Measurements from ENCODE around the gene ACKR3.

The ACKR3 gene

DNA sequence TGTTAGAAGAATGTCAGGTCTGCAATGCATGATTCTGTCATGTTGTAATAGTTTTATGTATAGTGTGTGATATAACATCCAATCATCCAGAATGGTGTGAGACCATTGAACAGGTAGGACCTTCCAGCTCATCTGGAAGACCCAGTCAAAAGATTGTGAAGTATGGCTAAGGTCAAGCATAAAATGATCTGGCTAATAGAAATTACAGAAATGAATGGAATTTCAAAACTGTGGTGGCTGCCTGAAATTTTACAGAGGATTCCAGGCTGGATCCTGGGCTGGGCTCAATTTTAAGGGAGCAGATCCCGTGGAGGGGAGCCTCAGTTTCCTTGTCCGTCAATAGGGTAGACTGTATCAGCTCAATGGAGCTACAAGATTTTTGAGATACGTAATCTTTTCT is 39.1 kb downstream of the ACKR3 start:
- no peak for DNase-seq (ENCODE audit: low spot score)

DNA sequence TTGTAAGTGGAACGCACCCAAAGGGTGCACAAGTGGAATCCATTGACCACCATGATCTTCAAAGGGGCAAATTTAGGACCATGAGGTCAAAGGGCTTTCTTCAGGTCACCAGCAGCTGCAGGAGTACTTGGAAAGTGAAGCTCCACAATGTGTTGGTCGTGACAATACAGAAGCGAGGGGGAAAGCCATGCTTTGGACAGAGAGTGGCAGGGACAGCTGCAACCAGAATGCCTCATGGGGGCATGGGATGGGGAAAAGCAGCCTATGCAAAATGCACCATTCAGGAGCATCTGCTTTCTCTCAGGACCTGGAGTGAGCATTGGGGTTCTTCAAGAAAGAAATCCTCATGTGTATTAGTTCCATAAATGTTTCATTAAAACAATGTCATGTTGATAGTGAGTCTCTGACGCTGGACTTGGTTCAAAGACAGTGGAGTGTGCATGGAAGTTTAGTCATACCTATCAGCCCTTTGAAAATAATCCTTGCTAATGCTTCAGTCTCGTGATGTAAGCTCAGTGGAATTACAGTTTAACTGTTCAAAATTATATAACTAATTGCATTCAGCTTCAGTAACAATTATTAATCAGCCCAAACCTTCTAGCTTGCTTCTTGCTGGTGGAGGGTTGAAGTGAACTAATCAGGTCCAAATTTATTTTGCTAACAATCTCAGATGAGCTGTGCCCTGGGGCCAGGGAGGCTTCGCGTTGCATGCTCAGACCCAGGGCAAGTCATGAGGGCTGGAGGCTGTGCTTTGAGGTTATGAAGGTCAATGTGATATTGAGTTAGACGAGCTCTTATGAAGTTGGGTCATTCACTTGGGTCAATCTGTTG is 41.6 kb downstream of the ACKR3 start:
- DNase-seq (ENCODE audit: low spot score): no peak

DNA sequence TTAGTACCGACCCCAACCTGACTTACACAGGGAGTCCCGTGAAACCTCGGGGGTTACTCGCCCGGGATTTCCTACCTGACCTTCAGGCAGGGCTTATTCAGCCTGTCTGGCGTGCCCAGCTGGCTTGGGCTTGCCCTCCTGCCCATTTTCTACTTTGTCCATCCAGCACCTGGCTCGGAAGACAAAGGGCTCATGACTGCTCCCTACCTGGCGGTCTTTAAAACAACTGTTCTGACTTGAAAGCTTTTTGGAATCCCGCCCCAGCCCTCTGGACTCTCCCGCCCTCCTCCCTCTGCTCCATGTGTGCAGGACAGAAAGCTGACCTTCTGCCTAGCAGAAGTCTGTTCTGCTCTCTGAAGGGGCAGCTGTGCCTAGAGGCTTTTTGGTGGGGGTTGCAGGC is 43.1 kb downstream of the ACKR3 start:
- DNase-seq (ENCODE audit: low spot score): no peak

DNA sequence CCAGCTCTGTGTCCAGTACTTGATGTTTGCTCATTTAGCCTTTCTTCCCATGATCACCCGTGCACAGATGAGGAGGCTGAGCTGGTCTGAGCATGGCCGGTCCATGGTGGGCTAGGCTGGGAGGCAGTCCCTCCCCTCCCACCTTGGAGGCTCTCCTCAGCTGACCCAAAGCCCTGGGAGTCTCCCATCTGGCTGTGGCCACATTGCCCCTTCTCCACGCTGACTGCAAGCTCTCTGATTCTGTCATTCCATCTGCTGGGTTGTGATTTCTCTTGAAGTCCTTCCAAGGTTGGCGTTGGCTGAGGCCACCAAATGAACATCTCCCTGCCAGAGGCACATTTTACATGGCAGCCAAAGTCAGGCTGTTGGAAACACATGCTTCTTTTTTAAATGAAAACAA is 44.0 kb downstream of the ACKR3 start:
- no peak for DNase-seq (ENCODE audit: low spot score)

- DNase-seq (ENCODE audit: low spot score): no peak
Observed at GRCh38 chr2:236614551-236614950, 44.9 kb downstream of the ACKR3 start.

- no peak for DNase-seq (ENCODE audit: low spot score)
Observed at GRCh38 chr2:236616031-236616430, 46.4 kb downstream of the ACKR3 start.

GRCh38 chr2:236616624-236617023 is 47.0 kb downstream of the ACKR3 start:
- no peak for DNase-seq (ENCODE audit: low spot score)

- no peak for DNase-seq (ENCODE audit: low spot score)
Observed at GRCh38 chr2:236617221-236617737, 47.7 kb downstream of the ACKR3 start.

DNA sequence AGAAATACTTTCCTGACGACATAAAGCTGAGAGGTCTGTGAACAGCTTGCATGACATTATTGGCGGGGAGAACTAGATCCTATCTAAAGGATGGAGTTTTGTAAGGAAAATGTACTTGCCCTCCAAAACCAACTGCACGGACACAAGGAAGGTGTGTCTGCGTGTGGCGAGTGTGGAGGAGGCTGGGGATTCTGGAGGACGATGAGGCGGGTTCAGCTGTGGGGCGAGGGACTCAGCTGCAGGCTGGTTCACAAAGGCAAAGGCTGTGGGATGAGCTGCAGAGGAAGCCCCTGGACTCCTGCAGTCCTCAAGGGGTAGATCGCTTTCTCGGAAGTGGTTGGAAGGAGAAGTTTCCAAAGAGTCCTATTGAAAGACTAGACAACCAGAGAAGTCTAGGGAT is 48.2 kb downstream of the ACKR3 start:
- no peak for DNase-seq (ENCODE audit: low spot score)

DNA sequence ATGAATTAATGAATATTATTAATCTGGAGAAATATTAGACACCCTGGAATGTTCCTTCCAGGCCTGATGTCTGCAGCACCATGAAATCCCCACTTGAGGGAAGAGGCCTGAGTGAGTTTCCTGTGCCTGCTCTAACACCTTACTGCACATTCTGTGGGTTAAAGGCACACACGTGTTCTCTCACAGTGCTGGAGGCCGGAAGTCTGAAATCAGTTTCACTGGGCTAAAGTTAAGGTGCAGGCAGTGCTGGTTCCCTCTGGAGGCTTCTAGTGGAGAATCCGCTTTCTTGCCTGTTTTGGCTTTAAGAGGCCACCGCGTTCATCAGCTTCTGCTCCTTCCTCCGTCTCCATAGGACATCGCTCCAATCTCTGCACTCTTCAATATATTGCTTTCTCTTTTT is 48.7 kb downstream of the ACKR3 start:
- DNase-seq (ENCODE audit: low spot score): no peak

DNA sequence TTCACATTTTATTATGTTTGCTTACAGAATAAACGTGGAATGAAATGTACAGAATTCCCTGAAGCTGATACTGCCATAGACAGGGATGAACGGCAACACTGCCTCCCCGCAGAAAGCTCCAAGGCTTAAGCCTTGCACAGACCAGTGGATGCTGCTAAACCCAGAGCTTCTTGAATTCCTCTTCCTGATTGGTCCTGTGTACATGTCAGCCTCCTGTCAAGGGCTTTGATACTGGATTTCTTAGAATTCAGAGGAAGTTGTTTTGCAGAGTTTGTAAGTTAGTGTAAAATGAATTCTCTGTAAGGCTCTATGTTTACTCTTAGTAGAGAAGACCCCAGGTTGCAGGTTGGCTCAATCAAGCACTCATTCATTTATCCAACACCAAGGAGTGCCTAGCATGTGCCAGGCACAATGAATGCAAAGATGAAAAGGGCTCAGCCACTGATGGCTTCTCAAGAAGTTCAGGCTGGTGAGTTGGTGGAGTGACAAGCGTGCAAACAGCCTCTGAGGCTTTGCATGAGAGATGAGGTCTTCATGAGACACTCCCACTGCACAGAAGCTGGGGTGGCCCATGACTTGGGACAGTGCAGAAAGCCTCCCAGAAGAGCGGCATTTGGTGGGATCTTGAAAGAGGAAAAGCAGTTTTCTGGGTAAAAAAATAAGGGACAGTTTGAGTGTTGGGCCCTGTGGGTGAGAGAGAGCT is 50.4 kb downstream of the ACKR3 start:
- no peak for DNase-seq (ENCODE audit: low spot score)

- no peak for DNase-seq (ENCODE audit: low spot score)
Observed at GRCh38 chr2:236621786-236622185, 52.2 kb downstream of the ACKR3 start.

DNA sequence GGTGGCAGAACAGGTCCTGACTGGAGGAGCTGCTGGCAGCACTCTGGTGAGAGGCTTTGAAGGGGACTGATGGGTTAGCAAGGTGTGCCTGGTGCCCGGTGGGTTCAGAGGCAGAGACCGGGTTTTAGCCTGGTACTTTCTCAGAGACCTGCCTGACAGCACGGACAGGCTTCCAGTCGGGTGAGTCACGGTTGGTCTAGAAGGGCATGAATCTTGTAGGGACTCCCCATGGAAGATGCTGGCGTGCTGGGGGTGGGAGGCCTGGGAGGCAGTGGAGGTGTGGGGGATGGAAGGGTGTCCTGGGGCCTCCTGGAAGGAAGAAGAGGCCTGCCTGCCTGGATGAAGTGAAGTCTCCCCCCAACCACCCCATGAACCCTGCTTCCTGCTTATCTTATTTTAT is 52.6 kb downstream of the ACKR3 start:
- DNase-seq (ENCODE audit: low spot score): no peak

DNA sequence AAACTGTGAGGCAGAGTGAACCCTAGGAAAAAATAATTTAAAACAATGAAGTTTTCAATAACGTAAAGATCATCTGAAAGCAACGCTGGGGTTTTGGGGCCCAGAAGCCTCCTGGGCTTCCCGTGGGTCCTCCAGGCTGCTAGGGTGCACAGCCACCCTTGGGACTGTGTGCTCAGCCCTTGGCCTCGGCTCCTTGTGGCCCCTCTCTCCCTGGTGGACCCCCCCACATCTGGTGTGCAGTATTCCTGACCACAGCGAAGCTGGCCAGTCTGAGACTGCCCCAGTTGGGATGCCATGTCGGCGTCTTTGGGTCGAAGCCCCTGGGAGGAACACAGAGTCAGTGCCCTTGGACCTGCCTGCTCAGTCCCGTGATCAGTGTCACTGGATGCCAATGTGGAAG is 53.0 kb downstream of the ACKR3 start:
- DNase-seq (ENCODE audit: low spot score): no peak

GRCh38 chr2:236623816-236624215 is 54.2 kb downstream of the ACKR3 start:
- DNase-seq (ENCODE audit: low spot score): no peak

DNA sequence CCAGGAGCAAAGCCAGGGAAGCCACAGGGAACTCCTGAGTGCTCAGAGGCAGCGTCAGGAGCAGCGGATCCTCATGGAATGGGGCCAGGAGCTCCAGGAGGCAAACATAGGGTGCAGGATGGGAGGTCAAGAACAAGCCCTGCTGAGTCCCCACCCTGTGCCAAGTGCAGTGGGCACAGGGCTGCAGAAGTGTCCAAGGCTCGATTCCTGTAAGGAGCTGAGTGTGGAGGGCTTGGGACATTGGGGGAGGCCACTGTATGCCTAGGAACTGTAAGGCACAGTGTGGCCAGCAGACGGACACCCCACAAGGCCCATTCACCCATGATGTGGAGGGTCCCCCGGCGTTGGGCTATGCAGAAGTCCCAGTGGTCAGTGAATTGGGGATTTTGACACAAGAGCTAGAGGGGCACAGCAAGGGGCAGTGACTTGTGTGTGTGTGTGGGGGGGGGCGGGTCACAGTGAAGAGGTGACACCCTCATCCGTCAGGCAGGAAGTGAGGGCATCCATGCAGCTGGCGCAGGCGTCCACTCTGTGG is 55.6 kb downstream of the ACKR3 start:
- DNase-seq (ENCODE audit: low spot score): no peak

GRCh38 chr2:236626391-236627150 is 56.9 kb downstream of the ACKR3 start:
- DNase-seq (ENCODE audit: low spot score): no peak

- no peak for DNase-seq (ENCODE audit: low spot score)
Observed at GRCh38 chr2:236627193-236627592, 57.6 kb downstream of the ACKR3 start.

GRCh38 chr2:236627841-236628240 is 58.2 kb downstream of the ACKR3 start:
- no peak for DNase-seq (ENCODE audit: low spot score)

DNA sequence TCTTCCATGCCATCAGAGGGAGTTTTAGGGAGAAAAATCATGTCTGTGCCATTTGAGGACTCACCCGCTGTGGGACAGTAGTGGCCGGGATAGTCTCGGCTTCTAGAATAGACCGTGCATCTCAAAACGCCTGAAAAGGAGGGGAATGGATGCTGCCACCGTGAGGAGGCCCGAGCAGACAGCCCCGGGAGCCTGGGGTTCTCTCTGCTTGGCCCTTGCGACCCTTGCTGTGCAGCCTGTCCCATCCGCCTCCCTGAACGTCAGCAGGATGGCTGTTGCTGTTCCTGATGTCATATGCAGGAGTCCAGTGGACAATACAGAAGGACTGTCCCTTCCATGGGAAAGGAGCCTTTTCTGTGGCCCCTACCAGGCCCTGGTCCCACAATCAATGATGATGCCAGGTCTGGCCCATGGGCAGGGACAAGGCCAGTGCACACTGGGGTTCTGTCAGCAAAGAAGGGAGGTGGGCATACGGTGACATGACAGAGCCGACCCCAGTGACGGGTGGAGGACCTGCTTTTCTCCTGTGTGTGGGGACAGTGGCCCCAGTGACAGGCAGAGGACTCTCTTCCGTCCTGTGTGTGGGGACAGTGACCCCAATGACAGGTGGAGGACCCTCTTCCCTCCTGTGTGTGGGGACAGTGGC is 58.8 kb downstream of the ACKR3 start:
- DNase-seq (ENCODE audit: low spot score): no peak

DNA sequence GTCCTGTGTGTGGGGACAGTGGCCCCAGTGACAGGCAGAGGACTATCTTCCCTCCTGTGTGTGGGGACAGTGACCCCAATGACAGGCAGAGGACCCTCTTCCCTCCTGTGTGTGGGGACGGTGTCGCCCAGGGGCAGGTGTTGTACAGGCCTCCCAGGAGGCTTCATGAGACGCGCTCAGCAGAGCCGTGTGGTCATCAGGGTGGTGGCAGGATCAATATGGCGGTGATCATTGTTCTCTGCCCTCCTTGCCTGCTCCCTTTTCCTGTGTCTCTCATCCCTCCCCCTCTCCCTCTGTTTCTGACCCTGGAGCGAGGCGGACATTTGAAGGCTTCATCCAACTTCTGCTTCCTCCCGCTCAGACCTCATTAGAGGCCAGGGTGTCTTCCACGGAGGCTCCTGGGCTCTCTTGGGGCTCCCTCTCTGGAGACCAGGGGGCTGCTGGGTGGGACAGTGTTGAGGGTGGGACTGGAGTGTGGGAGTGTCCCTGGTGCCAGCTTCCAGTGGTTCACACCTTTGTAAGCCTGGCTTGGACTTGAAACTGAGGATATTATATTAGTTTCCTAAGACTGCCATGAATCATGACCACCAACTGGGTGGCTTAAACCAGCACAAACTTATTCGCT is 59.5 kb downstream of the ACKR3 start:
- DNase-seq (ENCODE audit: low spot score): no peak

Measured in iPS-NIHi11 (cell line).